ENCODE data around the gene RYR3.

DNA sequence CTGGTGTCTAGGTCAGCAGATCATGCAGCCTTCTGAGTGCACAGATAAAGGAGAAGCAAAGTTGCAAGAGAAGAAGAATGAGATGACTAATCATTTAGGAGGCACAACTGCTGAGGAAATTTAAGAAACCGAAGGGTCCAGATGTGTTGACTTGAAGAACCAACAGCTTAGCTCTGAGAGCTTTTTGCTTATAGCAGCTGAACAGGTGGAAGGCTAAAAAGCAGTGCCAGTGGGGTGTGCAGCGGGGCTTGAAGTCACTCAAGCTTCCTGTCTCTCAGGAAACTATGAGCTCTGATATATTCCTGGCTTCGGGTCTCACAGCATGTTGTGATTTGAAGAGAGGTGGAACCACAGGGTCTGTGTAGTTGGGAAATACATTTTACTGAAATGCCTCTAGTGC lies 305.7 kb downstream of the RYR3 start:
- TF ChIP-seq, protein P1, sequence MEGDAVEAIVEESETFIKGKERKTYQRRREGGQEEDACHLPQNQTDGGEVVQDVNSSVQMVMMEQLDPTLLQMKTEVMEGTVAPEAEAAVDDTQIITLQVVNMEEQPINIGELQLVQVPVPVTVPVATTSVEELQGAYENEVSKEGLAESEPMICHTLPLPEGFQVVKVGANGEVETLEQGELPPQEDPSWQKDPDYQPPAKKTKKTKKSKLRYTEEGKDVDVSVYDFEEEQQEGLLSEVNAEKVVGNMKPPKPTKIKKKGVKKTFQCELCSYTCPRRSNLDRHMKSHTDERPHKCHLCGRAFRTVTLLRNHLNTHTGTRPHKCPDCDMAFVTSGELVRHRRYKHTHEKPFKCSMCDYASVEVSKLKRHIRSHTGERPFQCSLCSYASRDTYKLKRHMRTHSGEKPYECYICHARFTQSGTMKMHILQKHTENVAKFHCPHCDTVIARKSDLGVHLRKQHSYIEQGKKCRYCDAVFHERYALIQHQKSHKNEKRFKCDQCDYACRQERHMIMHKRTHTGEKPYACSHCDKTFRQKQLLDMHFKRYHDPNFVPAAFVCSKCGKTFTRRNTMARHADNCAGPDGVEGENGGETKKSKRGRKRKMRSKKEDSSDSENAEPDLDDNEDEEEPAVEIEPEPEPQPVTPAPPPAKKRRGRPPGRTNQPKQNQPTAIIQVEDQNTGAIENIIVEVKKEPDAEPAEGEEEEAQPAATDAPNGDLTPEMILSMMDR (IDR thresholded peaks at IDR 0.05; ENCODE audit: insufficient read depth, low read depth, low read length) = no peak
- no peak for TF ChIP-seq EZH2 (IDR thresholded peaks at IDR 0.05; ENCODE audit: insufficient read depth, low read length)

All from astrocyte (in vitro differentiated cells and primary cell).